ENCODE data around the gene EPDR1.

GRCh38 chr7:37944737-37945054, 24.3 kb downstream of the EPDR1 start:
- TF ChIP-seq CTCF (conservative IDR thresholded peaks at IDR 0.05; ENCODE audit: low read depth, low read length) = no peak
- TF ChIP-seq EZH2 (IDR thresholded peaks at IDR 0.05; ENCODE audit: borderline replicate concordance, low read depth, low read length, poor library complexity, severe bottlenecking) = no peak
